Suprapubic skin (tissue), 4 donors: Measurements from ENCODE around the gene AMOTL1.

Source experiments
- CTCF ChIP-seq, 2 donors: fragments of 200-600 bp in 1 of 2; fragments of 450-650 bp in 1 of 2; sonication (generic) in 1 of 2; IDR thresholded peaks; one replicate each; pipeline ENCODE4 v1.5.1; 2016 to 2019; ENCODE audit warnings: antibody characterized with exemption in 2 of 2, mild to moderate bottlenecking in 1 of 2, moderate library complexity in 1 of 2
- EP300 ChIP-seq: sonication (generic); formaldehyde crosslinking; IDR thresholded peaks from one replicate; pipeline ENCODE4 v1.6.1; 2017; ENCODE audit warnings: antibody characterized with exemption
- POLR2A ChIP-seq, 2 donors: fragments of 450-650 bp; IDR thresholded peaks; one replicate each; pipeline ENCODE4 v1.6.1; 2017; ENCODE audit warnings: antibody characterized with exemption in 2 of 2, mild to moderate bottlenecking in 2 of 2, moderate library complexity in 2 of 2
- POLR2AphosphoS5 ChIP-seq, 3 donors: sonication (generic); formaldehyde crosslinking; IDR thresholded peaks; one replicate each; pipeline ENCODE4 v1.6.1; 2017; ENCODE audit warnings: antibody characterized with exemption in 3 of 3

- no peak for TF ChIP-seq CTCF (IDR thresholded peaks at IDR 0.05)
- no peak for TF ChIP-seq POLR2A (IDR thresholded peaks at IDR 0.05)
- no peak for TF ChIP-seq EP300
- no peak for TF ChIP-seq POLR2AphosphoS5 (IDR thresholded peaks at IDR 0.05)
These were observed 55.1 kb downstream of the AMOTL1 start for GRCh38 chr11:94823102-94823732.
